Bone marrow (tissue), 2 donors: ENCODE measurements around the gene GAL3ST2.

Experiments used
- DNase-seq, 2 donors: peaks; one replicate each; lab custom pipeline; 2025; lab: John Stamatoyannopoulos, UW

The GAL3ST2 gene

GRCh38 chr2:241844831-241845578 lies 68.4 kb downstream of the GAL3ST2 start:
- DNase-seq, result no peak

- no peak for DNase-seq
These were observed 69.8 kb downstream of the GAL3ST2 start for GRCh38 chr2:241846406-241846805.

- DNase-seq, result no peak
These were observed 72.4 kb downstream of the GAL3ST2 start for GRCh38 chr2:241848761-241849615.

GRCh38 chr2:241849616-241850543 lies 73.3 kb downstream of the GAL3ST2 start:
- no peak for DNase-seq

GRCh38 chr2:241850544-241851324 lies 74.1 kb downstream of the GAL3ST2 start:
- DNase-seq, result no peak

GRCh38 chr2:241851325-241852115 lies 74.9 kb downstream of the GAL3ST2 start:
- no peak for DNase-seq

- DNase-seq, result no peak
These were observed 75.7 kb downstream of the GAL3ST2 start for GRCh38 chr2:241852116-241852980.

- DNase-seq, result no peak
These were observed 76.5 kb downstream of the GAL3ST2 start for GRCh38 chr2:241852981-241853631.
